Measurements from ENCODE around the gene HIF1A.

Gene HIF1A

DNA sequence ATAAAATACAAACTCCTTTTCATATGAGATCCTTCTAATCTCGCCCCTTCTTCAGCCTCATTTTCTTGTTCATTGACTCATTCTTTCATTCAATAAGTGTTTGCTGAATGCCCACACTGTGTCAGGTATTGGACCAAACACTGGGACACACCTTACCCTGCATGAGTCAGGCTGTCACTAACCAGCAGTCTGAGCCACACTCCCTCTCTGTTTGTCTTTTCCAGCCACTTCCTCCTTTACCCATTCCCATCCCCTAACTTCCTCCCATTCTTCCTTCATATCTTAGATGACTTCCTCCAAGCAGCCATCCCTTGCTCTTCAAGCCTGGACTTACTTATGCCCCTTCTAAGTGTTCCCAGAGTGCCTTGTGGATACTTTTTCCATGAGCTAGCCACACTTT is 27.0 kb upstream of the HIF1A start:
- H3K4ac ChIP-seq (ENCODE audit: low read depth, low read length): no peak overlapping the region
- H3K9ac ChIP-seq (ENCODE audit: low read length): no peak overlapping the region
- no peak overlapping the region for H2AFZ ChIP-seq (ENCODE audit: insufficient read depth, low read length, poor library complexity)
- no peak overlapping the region for H4K91ac ChIP-seq (ENCODE audit: low read depth, low read length)
- H2BK5ac ChIP-seq (ENCODE audit: low read depth, low read length, poor library complexity): no peak overlapping the region
- peaks cover 7% of the 10 kb centered on the region for H3K79me1 ChIP-seq (ENCODE audit: low read length)
- H3K23ac ChIP-seq (ENCODE audit: low read length): no peak overlapping the region
- no peak overlapping the region for H2AK5ac ChIP-seq (ENCODE audit: low read length)
- no peak overlapping the region for H3K4me3 ChIP-seq (ENCODE audit: low read depth, low read length)
- no peak overlapping the region for H3K18ac ChIP-seq (ENCODE audit: low read length)
- H3K79me2 ChIP-seq (ENCODE audit: control insufficient read depth, insufficient read depth, low read length, poor library complexity): no peaks in the 10 kb centered on the region
- no peak overlapping the region for H3K14ac ChIP-seq (ENCODE audit: low read length)
- no peak overlapping the region for H2BK12ac ChIP-seq (ENCODE audit: low read length)
- no peak overlapping the region for H4K12ac ChIP-seq (ENCODE audit: low read depth, low read length)
- H3K9me3 ChIP-seq (ENCODE audit: insufficient read depth, low read depth, low read length): no peaks in the 10 kb centered on the region
- no peaks in the 10 kb centered on the region for H3K36me3 ChIP-seq (ENCODE audit: control insufficient read depth in 1 of 2, insufficient read depth in 2 of 2, low read length in 2 of 2)
- no peak overlapping the region for H2BK120ac ChIP-seq (ENCODE audit: insufficient read depth, low read length, poor library complexity)
- no CpG with 5 or more reads among the region's 1 CpG for WGBS (ENCODE audit: extremely low coverage, insufficient coverage, insufficient read length)
- H4K8ac ChIP-seq (ENCODE audit: low read depth, low read length): no peak overlapping the region
- no peak for DNase-seq
- H3K4me2 ChIP-seq (ENCODE audit: low read length): no peak overlapping the region
- H3K27ac ChIP-seq (ENCODE audit: low read depth, low read length): no peak overlapping the region
- no peaks in the 10 kb centered on the region for H3K27me3 ChIP-seq (ENCODE audit: insufficient read depth, low read length)
- peaks cover 4 to 7% of the 10 kb centered on the region in 2 experiments for H3K4me1 ChIP-seq (ENCODE audit: control insufficient read depth in 1 of 2, insufficient read depth in 2 of 2, low read length in 2 of 2)

DNA sequence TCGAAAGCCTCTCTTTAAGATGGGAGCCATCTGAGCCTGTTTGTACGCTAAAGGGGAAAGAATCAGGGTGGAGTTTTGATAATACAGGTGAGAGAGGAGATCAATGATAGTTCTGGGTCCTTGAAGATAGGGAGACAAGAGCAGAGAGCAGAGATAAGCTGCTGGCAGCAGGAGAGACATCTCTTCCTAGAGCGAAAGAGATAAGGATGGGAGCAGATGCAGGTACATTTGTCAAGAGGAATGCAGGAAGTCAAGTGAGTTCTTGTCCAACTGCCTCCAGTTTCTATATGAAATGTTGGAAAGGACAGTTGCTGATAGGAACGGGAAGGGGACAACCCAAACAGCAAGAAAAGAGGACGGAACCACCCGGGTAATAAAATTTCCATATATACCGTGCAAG is 24.7 kb upstream of the HIF1A start:
- Histone ChIP-seq H3K27me3 (ENCODE audit: insufficient read depth, low read length) (no peaks in the 10 kb centered on the region), H3K23ac (ENCODE audit: low read length) (no peak overlapping the region), H3K4ac (ENCODE audit: low read depth, low read length) (no peak overlapping the region), H3K79me2 (ENCODE audit: control insufficient read depth, insufficient read depth, low read length, poor library complexity) (no peaks in the 10 kb centered on the region), H3K18ac (ENCODE audit: low read length) (no peak overlapping the region), H4K8ac (ENCODE audit: low read depth, low read length) (no peak overlapping the region), H3K79me1 (ENCODE audit: low read length) (peaks cover 7% of the 10 kb centered on the region), H3K27ac (ENCODE audit: low read depth, low read length) (no peak overlapping the region), H3K4me1 (ENCODE audit: control insufficient read depth in 1 of 2, insufficient read depth in 2 of 2, low read length in 2 of 2) (peaks cover 4 to 7% of the 10 kb centered on the region in 2 experiments), H2AK5ac (ENCODE audit: low read length) (no peak overlapping the region), H2BK5ac (ENCODE audit: low read depth, low read length, poor library complexity) (no peak overlapping the region), H2BK12ac (ENCODE audit: low read length) (no peak overlapping the region), H4K91ac (ENCODE audit: low read depth, low read length) (no peak overlapping the region), H2AFZ (ENCODE audit: insufficient read depth, low read length, poor library complexity) (no peak overlapping the region), H4K12ac (ENCODE audit: low read depth, low read length) (no peak overlapping the region), H3K36me3 (ENCODE audit: control insufficient read depth in 1 of 2, insufficient read depth in 2 of 2, low read length in 2 of 2) (no peaks in the 10 kb centered on the region), H3K9me3 (ENCODE audit: insufficient read depth, low read depth, low read length) (no peaks in the 10 kb centered on the region), H3K4me2 (ENCODE audit: low read length) (no peak overlapping the region), H3K4me3 (ENCODE audit: low read depth, low read length) (no peak overlapping the region), H3K9ac (ENCODE audit: low read length) (no peak overlapping the region), H3K14ac (ENCODE audit: low read length) (no peak overlapping the region), H2BK120ac (ENCODE audit: insufficient read depth, low read length, poor library complexity) (no peak overlapping the region)
- no CpG with 5 or more reads among the region's 7 CpGs for WGBS (ENCODE audit: extremely low coverage, insufficient coverage, insufficient read length)
- peak; percentile 50 to 81 for DNase-seq

DNA sequence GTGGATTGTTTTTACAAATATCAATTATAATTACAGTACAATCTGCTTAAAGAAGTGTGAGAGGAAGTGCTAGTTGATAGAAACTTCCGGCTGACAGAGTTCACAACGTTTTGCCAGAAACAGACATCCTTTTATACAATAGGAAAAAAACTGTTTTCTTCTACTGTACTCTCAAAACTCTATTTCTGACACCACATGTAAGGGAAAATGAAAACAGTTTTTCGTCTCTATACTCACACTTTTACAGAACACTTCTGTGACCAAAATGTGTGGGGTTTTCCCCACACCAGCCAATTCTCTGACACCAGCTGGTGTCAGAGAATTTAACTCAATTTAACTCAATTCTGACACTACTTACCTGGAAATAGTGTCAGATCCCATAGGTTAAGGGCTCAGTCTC is 24.2 kb upstream of the HIF1A start:
- H3K4ac ChIP-seq (ENCODE audit: low read depth, low read length): no peak overlapping the region
- no peak for DNase-seq
- H3K9me3 ChIP-seq (ENCODE audit: insufficient read depth, low read depth, low read length): no peaks in the 10 kb centered on the region
- H3K79me1 ChIP-seq (ENCODE audit: low read length): peaks cover 7% of the 10 kb centered on the region
- no peak overlapping the region for H3K18ac ChIP-seq (ENCODE audit: low read length)
- H2BK12ac ChIP-seq (ENCODE audit: low read length): no peak overlapping the region
- peaks cover 4 to 7% of the 10 kb centered on the region in 2 experiments for H3K4me1 ChIP-seq (ENCODE audit: control insufficient read depth in 1 of 2, insufficient read depth in 2 of 2, low read length in 2 of 2)
- WGBS (ENCODE audit: extremely low coverage, insufficient coverage, insufficient read length): no CpG with 5 or more reads among the region's 3 CpGs
- no peak overlapping the region for H3K4me2 ChIP-seq (ENCODE audit: low read length)
- no peaks in the 10 kb centered on the region for H3K79me2 ChIP-seq (ENCODE audit: control insufficient read depth, insufficient read depth, low read length, poor library complexity)
- H2AK5ac ChIP-seq (ENCODE audit: low read length): no peak overlapping the region
- no peak overlapping the region for H3K14ac ChIP-seq (ENCODE audit: low read length)
- H2BK5ac ChIP-seq (ENCODE audit: low read depth, low read length, poor library complexity): no peak overlapping the region
- H4K8ac ChIP-seq (ENCODE audit: low read depth, low read length): no peak overlapping the region
- H3K23ac ChIP-seq (ENCODE audit: low read length): no peak overlapping the region
- H3K4me3 ChIP-seq (ENCODE audit: low read depth, low read length): no peak overlapping the region
- H2AFZ ChIP-seq (ENCODE audit: insufficient read depth, low read length, poor library complexity): no peak overlapping the region
- no peaks in the 10 kb centered on the region for H3K36me3 ChIP-seq (ENCODE audit: control insufficient read depth in 1 of 2, insufficient read depth in 2 of 2, low read length in 2 of 2)
- H3K27me3 ChIP-seq (ENCODE audit: insufficient read depth, low read length): no peaks in the 10 kb centered on the region
- H3K27ac ChIP-seq (ENCODE audit: low read depth, low read length): no peak overlapping the region
- H4K91ac ChIP-seq (ENCODE audit: low read depth, low read length): peak overlapping the region; percentile 26
- H3K9ac ChIP-seq (ENCODE audit: low read length): no peak overlapping the region
- no peak overlapping the region for H4K12ac ChIP-seq (ENCODE audit: low read depth, low read length)
- H2BK120ac ChIP-seq (ENCODE audit: insufficient read depth, low read length, poor library complexity): no peak overlapping the region

DNA sequence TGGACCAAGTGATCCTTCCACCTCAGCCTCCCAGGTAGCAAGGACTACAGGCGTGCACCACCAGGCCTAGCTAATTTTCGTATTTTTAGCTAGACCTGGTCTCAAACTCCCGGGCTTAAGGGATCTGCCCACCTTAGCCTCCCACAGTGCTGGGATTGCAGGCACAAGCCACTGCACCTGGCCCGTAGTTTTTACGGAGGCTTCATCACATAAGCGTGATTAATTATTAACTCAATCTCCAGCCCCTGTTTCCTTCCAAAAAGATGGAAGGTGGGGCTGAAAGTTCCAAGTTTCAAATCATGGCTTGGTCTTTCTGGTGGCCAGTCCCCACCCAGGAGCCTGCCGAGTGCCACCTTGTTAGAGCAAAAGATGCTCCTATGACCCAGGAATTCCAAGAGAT is 22.5 kb upstream of the HIF1A start:
- H3K4ac ChIP-seq (ENCODE audit: low read depth, low read length): no peak overlapping the region
- H3K4me3 ChIP-seq (ENCODE audit: low read depth, low read length): no peak overlapping the region
- H2BK5ac ChIP-seq (ENCODE audit: low read depth, low read length, poor library complexity): peak overlapping the region; percentile 77
- H3K23ac ChIP-seq (ENCODE audit: low read length): no peak overlapping the region
- no peak overlapping the region for H2AFZ ChIP-seq (ENCODE audit: insufficient read depth, low read length, poor library complexity)
- H4K12ac ChIP-seq (ENCODE audit: low read depth, low read length): no peak overlapping the region
- H4K91ac ChIP-seq (ENCODE audit: low read depth, low read length): peak overlapping the region; percentile 91
- WGBS (ENCODE audit: extremely low coverage, insufficient coverage, insufficient read length): no CpG with 5 or more reads among the region's 7 CpGs
- peak overlapping the region; percentile 96 for H2BK12ac ChIP-seq (ENCODE audit: low read length)
- peaks cover 4 to 7% of the 10 kb centered on the region in 2 experiments for H3K4me1 ChIP-seq (ENCODE audit: control insufficient read depth in 1 of 2, insufficient read depth in 2 of 2, low read length in 2 of 2)
- no peaks in the 10 kb centered on the region for H3K27me3 ChIP-seq (ENCODE audit: insufficient read depth, low read length)
- H4K8ac ChIP-seq (ENCODE audit: low read depth, low read length): peak overlapping the region; percentile 58
- H3K79me2 ChIP-seq (ENCODE audit: control insufficient read depth, insufficient read depth, low read length, poor library complexity): no peaks in the 10 kb centered on the region
- H2AK5ac ChIP-seq (ENCODE audit: low read length): peak overlapping the region; percentile 95
- peaks cover 7% of the 10 kb centered on the region for H3K79me1 ChIP-seq (ENCODE audit: low read length)
- H3K9me3 ChIP-seq (ENCODE audit: insufficient read depth, low read depth, low read length): no peaks in the 10 kb centered on the region
- H3K36me3 ChIP-seq (ENCODE audit: control insufficient read depth in 1 of 2, insufficient read depth in 2 of 2, low read length in 2 of 2): no peaks in the 10 kb centered on the region
- peak overlapping the region; percentile 78 for H2BK120ac ChIP-seq (ENCODE audit: insufficient read depth, low read length, poor library complexity)
- H3K27ac ChIP-seq (ENCODE audit: low read depth, low read length): peak overlapping the region; percentile 52
- H3K14ac ChIP-seq (ENCODE audit: low read length): peak overlapping the region; percentile 77
- no peak for DNase-seq
- peak overlapping the region; percentile 46 for H3K18ac ChIP-seq (ENCODE audit: low read length)
- H3K9ac ChIP-seq (ENCODE audit: low read length): no peak overlapping the region
- no peak overlapping the region for H3K4me2 ChIP-seq (ENCODE audit: low read length)

All from trophoblast cell (in vitro differentiated cells and primary cell).